ENCODE data around the gene IL17RA.

IL17RA gene

DNA sequence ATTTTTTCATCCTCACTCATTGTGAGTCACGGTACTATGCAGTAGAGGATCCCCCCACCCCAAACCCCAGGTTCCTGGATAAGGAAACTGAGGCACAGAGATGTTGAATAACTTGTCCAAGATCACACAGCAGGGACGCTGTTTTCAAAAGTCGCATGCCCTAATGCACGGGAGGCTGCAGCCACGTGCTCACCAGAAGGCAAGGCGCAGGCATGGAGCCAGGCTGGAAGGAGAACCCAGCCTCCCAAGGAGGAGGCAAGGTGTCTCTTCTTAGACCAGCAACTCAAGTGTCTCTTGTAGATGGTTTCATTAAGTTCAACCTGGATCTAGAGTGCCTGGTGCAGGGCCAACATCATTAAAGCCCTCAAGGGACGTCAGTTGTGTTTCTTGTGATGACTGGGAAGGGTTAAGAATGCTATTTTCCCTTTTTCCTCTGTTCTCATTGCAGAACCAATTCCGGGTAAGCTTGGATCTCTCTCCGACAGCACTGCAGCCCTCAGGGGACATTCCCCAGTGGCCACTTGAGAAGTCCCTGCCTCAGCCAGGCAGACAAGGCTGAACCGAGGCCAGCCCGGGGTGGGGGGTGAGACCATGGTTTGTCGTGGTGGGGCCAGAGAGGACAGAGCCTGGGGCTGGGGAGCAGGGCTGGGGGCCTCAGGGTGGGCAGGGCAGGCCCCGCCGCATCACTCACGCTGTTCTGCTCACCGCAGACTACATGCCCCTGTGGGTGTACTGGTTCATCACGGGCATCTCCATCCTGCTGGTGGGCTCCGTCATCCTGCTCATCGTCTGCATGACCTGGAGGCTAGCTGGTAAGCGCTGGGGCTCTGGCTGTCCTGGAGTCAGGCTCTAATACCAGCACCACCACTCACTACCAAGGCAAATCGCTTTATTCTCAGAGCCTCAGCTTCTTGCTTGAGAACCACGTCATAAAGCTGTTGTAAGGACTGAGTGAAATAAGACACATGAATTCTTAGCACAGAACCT is 20.6 kb downstream of the IL17RA start:
- no peak for DNase-seq (ENCODE audit: extremely low read depth in 1 of 2, low read depth in 1 of 2)

- DNase-seq (ENCODE audit: extremely low read depth in 1 of 2, low read depth in 1 of 2): no peak
These were observed 21.5 kb downstream of the IL17RA start for GRCh38 chr22:17106161-17106784.

- no peak for DNase-seq (ENCODE audit: extremely low read depth in 1 of 2, low read depth in 1 of 2)
These were observed 22.2 kb downstream of the IL17RA start for GRCh38 chr22:17106785-17107546.

DNA sequence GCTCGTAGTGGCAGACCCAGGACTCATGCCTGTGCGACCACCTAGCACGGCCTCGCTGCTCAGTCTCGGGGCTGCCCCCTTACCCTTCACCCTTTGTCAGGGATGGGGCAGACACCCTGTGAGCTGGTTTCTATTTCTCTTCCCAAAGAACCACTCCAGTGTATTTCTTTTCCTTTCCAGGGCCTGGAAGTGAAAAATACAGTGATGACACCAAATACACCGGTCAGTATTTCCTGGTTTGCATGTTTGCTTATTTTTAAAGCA is 22.7 kb downstream of the IL17RA start:
- DNase-seq (ENCODE audit: extremely low read depth in 1 of 2, low read depth in 1 of 2): no peak

- DNase-seq (ENCODE audit: extremely low read depth in 1 of 2, low read depth in 1 of 2): no peak
These were observed 23.7 kb downstream of the IL17RA start for GRCh38 chr22:17108256-17109112.

DNA sequence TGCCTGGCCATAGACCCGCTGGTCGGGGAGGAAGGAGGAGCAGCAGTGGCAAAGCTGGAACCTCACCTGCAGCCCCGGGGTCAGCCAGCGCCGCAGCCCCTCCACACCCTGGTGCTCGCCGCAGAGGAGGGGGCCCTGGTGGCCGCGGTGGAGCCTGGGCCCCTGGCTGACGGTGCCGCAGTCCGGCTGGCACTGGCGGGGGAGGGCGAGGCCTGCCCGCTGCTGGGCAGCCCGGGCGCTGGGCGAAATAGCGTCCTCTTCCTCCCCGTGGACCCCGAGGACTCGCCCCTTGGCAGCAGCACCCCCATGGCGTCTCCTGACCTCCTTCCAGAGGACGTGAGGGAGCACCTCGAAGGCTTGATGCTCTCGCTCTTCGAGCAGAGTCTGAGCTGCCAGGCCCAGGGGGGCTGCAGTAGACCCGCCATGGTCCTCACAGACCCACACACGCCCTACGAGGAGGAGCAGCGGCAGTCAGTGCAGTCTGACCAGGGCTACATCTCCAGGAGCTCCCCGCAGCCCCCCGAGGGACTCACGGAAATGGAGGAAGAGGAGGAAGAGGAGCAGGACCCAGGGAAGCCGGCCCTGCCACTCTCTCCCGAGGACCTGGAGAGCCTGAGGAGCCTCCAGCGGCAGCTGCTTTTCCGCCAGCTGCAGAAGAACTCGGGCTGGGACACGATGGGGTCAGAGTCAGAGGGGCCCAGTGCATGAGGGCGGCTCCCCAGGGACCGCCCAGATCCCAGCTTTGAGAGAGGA is 24.5 kb downstream of the IL17RA start:
- no peak for DNase-seq (ENCODE audit: extremely low read depth in 1 of 2, low read depth in 1 of 2)

DNA sequence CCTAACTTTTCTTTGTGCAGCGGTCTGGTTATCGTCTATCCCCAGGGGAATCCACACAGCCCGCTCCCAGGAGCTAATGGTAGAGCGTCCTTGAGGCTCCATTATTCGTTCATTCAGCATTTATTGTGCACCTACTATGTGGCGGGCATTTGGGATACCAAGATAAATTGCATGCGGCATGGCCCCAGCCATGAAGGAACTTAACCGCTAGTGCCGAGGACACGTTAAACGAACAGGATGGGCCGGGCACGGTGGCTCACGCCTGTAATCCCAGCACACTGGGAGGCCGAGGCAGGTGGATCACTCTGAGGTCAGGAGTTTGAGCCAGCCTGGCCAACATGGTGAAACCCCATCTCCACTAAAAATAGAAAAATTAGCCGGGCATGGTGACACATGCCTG is 25.2 kb downstream of the IL17RA start:
- no peak for DNase-seq (ENCODE audit: extremely low read depth in 1 of 2, low read depth in 1 of 2)

- DNase-seq (ENCODE audit: extremely low read depth in 1 of 2, low read depth in 1 of 2): no peak
These were observed 26.2 kb downstream of the IL17RA start for GRCh38 chr22:17110791-17111550.

- no peak for DNase-seq (ENCODE audit: extremely low read depth in 1 of 2, low read depth in 1 of 2)
These were observed 27.8 kb downstream of the IL17RA start for GRCh38 chr22:17112491-17113042.

GRCh38 chr22:17113600-17113999 is 28.8 kb downstream of the IL17RA start:
- DNase-seq (ENCODE audit: extremely low read depth in 1 of 2, low read depth in 1 of 2): no peak

- DNase-seq (ENCODE audit: extremely low read depth in 1 of 2, low read depth in 1 of 2): no peak
These were observed 29.5 kb downstream of the IL17RA start for GRCh38 chr22:17114173-17114897.

DNA sequence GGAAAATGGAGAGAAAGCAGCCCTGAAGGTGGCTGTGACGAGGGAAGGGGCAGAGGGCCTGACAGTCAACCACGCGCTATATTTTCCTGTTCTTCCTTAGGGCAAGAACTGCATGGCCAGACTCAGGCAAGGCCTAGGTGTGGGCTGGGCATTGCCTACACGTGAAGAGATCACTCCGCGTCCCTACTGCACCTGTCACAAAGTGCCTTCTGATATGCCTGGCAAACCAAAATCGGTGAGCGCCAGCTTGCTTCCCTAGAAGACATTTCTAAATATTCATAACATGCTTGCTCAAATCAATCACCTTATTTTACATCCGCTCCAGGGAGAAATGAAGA is 30.1 kb downstream of the IL17RA start:
- no peak for DNase-seq (ENCODE audit: extremely low read depth in 1 of 2, low read depth in 1 of 2)

DNA sequence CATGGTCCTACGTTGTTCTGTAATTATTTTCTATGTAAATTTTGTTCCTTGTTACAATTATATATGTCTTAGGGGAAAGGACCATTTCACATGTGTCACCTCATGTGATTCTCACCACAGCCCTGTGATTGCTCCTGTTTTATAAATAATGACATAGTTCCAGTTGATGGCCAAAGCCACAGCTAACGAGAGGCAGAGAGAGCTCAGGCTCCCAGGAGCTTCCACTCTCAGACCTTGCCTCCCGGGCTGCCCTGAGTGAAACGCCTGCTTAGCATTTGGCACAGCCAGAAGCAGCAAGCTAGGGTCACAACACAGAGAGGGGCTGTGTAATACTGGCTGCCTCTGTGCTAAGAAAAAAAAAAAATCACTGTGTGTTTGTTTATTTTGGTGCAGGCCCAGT is 30.4 kb downstream of the IL17RA start:
- DNase-seq (ENCODE audit: extremely low read depth in 1 of 2, low read depth in 1 of 2): no peak

DNA sequence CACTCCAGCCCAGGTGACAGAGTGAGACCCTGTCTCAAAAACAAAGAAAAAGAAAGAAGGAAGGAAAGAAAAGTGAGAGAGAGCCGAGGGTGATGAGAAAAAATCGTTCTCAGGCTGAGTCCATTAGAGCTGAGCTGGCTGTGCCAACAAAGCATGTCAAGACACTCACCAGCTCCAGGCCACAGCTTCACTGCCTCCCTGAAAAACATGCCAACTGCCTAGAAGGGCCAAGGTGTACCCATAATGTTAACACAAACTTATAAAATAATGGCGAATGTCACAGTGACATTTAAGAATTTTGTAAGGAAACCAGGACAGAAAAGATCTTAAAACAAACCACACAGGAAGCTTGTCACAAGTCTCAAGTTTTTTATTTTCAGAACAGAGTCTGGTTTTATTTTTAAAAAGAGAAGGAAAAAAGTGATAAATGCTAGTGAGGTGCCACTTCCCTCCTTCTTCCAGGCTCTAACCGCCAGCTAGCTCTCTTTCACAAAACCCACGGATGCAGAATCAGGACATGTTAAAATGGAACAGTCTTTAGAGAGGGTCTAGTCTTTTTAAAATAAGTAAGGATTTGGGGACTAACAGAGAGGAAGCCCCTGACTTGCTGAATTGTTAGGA is 31.3 kb downstream of the IL17RA start:
- no peak for DNase-seq (ENCODE audit: extremely low read depth in 1 of 2, low read depth in 1 of 2)

DNA sequence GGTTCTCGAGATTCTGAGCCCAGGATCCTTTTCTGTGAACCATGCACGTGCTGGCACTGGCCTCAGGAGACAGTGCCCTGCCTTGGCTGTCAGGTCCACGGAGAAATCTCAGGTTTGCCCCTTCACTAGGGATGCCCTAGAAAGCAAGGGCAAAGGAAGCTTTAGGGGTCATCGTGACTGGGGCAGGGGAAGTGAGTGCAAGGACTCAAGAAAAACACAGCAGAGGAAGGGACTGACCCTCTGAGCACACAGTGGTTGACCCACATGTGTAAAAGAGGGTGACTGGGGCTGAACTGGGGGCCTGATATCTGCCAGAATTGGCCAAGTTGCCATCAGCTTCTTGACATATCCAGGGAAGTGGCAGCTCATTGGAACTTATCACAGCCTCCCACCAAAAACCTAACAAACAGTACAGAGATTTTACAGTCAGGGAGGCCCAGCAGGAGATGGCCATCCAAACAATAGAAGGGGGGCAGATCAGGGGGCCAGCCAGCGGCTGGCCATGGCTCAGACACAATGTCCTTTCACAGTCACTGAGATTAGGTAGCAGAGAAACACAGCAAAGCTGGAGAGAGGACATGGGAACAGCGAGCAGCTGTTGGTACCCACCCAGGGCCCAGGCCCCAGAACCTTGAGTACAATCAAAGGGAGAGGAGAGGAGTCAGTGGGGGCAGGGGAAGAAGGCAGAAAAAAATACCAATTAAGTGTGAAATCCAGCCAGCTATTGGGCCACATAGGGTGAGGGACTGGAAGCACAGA is 32.0 kb downstream of the IL17RA start:
- DNase-seq (ENCODE audit: extremely low read depth in 1 of 2, low read depth in 1 of 2): no peak

GRCh38 chr22:17117400-17117799 is 32.6 kb downstream of the IL17RA start:
- no peak for DNase-seq (ENCODE audit: extremely low read depth in 1 of 2, low read depth in 1 of 2)

- no peak for DNase-seq (ENCODE audit: extremely low read depth in 1 of 2, low read depth in 1 of 2)
These were observed 33.1 kb downstream of the IL17RA start for GRCh38 chr22:17117890-17118289.

All from stimulated activated CD8-positive, alpha-beta memory T cell treated with anti-CD3 and anti-CD28 coated beads, Interleukin-7, amount 100 ng/mL, for 48 hours (primary cell).